Mucosa of gallbladder (tissue), 1 donor: ENCODE results near the gene PDK2. TPM values are rescaled to one million over a fixed set of nuclear protein-coding genes. Genes with fewer than 3 reads are reported as not detected.

Experiments
- DNase-seq: peaks from one replicate; pipeline ENCODE4 v3.0.0-alpha.2; 2020; ENCODE audit warnings: low spot score
- total RNA-seq: library from RNA; stranded (reverse); gene quantifications from one replicate; pipeline ENCODE4 v1.2.1, GENCODE V29; 2021
- donor health status: DM: no; HTN: no; CAD: no.

Gene PDK2
- total RNA-seq, 1 donor from 2014 or later: 64.7 TPM

DNA sequence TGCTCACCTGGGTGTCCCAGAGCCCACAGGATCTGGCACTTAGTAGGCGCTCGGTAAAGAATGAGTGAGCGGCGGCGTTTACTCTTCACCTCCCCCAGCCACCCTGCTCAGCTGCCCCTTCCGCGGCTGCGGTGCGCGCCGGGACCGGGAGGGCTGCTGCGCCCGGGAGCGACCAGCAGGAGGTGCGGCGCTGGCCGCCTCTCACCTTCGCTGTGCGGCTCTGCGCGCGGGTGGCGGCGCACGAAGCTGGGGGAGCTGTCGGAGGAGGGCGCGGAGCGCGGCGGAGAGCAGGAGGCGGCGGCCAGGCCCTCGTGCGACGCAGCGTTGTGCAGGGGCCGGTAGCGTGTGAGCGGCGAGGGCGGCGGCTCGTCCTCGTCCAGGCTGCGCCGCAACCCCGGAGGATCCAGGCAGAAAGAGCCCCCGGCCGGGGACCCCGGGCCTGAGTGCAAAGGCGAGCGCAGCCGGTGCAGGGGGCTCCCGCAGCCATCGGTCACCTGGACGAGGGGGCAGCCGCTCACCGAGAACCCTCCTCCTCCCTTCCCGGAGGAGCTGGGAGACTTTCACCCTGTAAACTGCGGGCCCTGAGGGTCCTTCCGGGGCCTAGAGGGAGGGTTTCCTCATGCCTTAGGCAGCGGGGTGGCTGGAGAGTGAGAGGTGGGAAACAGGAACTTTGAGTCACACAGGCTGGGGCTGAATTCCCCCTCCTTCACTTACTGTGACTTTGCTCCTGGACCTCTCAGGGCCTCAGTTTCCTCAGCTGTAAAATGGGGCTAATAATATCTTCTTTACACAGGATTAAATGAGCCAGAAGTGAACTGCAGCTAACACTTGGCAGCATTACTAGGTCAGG lies 22.3 kb downstream of the PDK2 start:
- DNase-seq: peak; percentile 24

DNA sequence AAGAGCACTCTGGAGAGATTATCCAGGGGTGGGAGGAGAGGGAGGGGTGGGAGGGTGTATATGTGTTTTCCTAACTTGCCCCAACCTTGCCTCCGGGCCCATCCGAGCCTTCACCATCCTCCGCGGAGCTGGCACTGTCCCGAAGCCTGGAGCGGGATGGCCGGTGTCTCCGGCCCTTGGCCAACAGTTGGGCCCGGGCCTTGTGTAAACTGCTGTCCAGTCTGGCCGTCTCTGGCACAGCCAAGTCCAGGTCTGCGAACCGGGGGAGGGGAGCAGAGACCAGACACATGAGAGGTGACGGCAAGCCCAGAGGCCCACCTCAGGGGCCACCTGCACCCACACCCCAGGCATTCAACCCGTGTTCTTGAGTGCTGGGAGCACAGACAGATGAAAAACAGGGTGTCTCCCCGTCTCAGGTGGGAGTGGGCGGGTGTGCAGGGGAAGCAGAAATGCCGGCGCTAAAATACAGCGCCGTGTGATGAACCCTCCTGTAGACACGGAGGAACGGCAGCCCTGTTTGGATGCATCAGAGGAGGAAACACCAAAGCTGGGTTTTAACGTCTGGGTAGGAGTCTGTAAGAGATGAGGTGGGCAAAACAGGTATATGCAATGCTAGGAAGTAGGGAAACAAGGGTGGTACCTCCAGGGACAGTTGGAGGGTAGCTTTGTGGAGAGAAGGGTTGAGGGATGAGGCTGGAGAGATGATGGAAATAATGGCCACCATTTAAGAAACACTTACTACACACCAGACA lies 23.1 kb downstream of the PDK2 start:
- no peak for DNase-seq

DNA sequence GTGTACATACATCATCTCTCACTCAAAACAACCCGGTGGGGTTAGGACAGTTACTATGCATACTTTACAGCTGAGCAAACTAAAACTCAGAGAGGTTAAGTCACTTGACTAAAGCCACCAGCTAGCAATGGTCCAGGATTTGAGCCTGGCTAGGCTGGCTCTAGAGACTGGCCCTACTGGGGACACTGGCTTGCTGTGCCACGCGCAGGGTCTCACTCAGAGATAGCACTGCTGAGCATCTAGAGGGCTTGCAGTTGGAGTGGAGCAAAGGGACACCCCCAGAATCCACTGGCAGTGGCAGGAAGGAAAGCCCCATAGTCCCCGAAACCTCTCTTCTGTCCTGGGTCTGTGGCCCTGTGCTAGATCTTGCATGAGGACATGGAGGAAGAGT lies 23.7 kb downstream of the PDK2 start:
- DNase-seq: no peak

DNA sequence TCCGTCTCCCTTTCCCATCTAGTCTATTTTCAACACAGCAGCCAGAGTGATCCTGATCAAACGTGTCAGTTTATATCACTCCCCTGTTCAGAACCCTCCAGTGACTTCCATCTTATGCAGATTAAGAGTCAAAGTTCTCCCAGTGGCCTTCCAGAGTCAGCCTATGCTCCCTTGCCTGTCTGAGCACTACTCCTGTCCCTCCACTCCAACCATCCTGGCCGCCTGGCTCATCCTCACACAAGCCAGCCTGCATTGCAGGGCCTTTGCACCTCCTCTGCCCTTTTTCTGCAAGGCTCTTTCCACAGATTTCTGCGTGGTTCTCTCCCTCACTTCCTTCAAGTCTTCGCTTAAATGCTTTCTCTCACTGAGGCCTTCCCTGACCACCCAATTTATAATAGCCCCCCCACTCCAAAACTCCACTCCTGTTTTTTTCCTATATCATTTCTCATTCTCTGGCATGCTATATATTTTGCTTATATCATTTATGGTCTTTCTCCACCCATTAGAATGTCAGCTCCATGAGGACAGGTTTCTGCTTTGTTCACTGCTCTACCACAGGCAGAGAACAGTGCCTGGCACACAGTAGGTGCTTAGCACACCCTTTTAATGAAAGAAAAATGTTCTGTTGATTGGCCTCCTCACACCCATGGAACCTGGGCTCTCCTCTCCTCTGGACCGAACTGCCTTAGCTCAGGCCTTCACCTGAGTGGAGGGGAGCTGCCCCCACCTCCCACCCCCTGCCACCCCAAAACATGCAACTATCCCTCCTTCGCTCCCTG lies 25.5 kb downstream of the PDK2 start:
- DNase-seq: no peak

DNA sequence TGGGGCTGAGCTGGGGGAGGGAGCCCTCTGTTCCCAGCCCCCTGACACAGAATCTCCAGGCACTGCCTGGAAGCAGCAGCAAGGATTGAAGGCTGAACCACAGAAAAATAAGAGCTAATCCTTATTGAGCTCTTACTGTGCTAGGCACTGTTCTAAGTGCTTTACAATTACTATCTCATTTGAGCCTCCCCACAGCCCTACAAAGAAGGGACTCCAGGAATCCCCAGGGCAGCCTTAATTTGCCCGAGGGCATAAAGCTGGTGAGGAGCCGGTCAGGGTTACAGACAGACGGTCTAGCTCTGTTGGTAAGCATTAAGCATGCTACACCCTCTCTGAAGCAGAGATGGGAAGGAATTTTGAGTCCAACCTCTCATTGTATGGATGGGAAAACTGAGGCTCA lies 27.8 kb downstream of the PDK2 start:
- no peak for DNase-seq

DNA sequence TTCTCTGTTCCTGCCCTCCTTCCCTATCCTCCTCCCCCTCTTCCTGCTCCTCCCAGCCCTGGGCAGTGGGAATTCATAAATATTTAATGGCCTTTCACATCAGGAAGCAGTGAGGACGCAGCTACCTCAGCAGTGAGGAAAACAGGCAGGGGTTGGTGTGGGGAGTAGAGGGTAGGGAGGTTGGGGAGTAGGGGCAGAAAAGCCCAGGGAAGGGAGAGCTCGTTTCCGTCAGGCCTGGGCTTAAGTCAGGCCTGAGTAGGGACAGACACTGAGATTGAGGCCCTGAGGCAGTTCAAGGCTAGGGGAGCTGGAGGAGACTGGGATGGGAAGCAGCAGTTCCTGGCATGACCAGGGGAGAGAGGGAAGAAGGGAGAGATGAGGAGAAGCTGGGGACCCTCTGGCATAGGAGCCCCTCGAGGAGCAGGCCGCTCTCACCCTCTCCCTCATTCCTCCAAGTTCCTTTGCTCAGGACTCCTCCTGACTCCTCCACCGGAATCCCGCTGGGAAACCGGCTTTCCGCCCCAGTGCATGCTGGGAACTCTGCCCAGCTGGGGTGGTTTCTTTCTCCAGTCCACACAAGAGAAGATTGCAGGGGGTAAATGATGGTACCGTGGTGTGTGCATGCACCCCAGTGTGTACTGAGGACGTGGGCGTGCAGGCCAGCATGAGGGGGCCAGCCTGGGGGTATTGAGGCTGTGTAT lies 28.6 kb downstream of the PDK2 start:
- DNase-seq: no peak

DNA sequence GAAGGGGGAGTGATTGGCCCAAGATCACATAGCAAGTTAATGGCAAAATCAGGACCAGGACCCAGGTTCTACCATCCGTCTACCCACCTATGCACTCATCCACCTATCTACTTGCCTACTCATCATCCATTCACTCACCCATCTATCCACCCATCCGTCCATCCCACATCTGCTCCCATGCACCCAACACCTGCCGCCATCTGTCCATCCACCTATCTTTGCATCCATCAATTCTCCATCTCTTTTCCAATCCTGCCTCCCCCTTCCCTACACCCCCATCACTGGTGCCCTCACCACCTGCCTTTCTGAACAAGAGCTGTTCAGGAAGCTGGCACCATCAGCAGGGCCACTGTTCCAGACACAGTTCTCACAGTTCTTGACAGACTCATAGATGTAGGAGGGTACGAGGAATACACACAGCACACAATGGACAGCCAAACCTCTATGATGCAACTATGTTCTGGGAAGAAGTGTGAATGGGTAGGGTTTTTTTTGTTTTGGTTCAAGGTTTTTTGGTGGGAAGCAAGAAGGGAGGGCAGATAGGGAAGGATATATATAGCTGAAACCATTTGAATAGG lies 30.4 kb downstream of the PDK2 start:
- DNase-seq: no peak

DNA sequence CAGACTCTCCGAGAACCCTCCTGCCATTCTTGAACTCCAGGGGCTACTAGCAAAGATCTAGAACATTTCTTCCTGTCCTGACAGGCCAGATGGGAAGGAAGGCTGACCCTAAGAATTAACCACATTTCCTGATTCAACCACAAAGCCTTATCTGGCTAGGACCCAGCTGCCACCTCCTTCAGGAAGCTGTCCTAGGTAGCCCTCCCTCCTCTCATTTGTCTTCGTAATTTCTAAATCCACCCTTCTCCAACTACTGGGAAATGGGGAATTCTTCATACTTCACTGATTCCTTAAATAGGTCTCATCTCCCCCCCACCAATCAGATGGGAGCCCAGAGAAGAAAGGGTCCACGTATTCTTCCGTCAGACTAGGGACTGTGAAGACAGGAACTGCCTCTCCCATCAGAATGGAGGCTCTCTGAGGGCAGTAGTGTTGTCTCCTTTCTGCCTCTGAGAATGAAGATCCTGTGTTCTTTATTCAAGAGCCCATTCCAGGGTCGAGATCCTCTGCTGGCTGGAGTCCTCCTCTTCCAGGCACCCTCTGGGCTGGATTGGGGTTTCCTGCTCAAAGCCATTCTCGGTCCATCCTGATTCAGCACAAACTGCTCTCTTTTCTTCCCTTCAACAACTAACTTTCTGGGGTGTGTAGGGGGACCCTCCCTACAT lies 32.7 kb downstream of the PDK2 start:
- no peak for DNase-seq

DNA sequence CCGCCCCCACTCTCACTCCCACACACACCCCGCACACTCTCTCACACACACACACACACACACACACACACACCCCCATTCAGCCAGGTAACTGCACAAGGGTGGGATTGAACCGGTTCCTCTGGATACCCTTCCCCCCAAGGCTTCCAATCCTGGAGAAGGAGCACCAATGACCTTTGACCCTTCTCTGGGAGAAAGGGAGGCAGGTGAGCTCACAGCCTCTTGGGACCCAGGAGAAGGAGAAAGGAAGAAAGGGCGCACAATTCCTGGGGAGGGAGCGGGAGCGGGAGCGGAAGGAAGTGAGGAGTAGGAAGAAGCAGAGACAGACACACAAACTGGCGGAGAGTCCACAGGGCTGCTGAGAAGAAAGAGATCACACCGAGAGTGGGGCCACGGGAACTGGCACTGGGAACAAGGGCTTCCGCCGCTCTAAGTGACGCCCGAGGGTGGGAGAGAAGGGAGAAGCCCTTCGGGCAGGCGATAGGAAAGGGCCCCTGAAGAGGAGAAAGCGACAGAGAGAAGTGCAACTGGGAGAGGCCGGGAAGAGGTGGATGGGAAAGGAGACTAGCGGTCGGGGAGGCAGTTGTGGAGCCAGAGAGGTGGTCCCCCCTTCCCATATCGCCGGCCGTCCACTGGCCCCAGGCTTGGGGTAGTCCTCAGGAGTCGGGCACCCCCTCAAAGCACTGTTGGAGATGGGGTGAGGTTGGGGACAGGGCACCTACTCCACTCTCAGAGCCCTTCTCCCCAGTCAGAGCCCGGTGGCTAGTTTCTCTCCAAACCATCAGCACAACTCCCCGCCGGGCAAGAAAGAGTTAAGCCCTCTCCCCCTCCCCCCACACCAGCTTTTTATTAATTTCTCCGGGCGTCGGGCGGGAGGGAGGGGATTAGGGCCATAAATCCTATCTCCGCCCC lies 33.5 kb downstream of the PDK2 start:
- no peak for DNase-seq

DNA sequence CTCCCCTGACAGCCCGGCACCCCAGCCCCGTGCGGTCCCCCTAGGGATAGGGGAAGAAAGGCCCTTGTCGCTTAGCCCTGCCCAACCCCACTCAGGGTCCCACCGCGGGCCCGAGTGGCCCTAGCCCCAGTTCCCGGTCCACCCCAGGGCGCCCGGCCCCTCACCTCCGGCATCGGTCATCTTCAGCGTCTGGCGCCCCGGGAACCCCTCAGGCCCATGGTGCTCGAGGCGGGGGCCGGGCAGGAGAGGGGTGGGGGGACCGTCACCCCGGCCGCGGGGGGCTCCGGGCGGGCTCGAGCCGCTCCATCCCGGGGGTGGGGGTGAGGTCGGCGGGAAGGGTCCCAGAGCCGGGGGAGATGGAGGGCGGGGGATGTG lies 34.2 kb downstream of the PDK2 start:
- DNase-seq: no peak

DNA sequence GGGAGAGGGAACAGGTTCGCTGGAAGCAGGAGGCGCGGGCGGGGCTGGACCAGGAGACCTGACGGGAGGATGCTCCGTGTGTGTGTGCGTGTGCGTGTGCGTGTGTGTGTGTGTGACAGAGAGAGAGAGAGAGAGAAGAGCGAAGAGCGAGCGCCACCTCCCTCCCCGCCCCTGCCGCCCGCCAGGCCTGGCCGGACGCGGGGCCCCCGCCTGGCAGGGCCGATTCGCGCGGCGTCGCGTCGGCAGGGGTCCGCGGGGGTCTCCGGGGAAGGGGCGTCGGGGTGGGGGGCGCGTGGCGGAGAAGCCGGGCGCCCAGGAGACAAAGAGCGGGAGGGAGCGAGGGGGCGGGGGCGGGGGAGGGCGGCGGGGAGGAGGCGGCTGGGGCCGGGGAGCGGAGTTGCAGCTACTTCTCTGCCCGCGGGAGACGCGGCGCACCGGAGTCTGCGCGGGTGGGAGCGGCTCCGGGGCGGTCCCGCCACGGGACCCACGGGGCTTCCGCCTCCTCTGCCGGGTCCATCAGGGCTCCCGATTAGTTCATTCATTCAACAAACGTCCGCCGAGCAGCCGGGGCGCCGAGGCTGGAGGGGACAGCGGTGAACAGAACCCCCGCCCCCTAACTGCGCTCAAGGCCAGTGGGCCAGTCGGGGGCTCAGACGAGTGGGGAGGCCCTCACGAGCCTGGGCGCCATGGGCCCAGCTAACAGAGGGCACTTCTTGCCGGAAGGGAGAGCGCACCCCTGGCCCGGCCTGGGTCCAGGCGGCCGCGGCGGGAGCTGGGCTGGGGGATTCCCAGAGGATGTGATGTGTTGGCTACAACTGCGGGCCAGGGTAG lies 34.8 kb downstream of the PDK2 start, which contains the start of gene SAMD14:
Gene SAMD14 (minus strand): TSS at position 433 of the 831 bp plus-strand sequence. CDS start 5,201 bp downstream, outside the sequence.
- no peak for DNase-seq

DNA sequence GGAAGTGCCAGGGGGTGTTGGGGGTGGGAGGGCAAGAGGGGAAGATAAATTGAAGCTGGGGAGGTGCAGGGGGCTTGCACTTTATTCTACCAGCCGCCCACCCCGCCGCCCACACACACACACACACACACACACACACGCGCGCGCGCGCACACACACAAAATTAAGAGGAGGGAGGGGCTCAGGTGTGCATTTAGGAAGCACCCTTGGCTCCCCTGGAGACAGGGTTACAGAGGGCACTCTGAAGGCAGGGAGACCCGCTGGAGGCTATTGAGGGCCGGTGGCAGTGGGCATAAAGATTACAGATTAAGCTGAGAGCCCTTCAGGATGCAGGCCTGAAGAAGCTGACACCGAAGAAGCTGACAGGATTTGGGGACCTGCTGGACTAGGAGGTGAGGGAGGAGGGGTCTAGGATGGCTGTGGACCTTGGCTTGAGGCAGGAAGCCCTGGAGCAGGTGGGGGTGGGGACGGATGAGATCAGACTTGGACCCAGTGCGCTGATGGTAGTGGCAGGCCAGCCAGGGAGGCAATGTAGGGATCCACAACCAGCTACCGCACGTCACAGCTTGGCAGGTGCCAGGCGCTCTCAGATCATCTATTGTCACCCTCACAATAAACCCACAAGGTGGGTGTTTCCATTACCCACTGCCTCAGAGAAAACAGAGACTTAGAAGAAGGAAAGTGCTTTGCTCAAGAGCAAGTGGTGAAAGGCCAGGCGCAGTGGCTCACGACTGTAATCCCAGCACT lies 35.6 kb downstream of the PDK2 start:
- no peak for DNase-seq

DNA sequence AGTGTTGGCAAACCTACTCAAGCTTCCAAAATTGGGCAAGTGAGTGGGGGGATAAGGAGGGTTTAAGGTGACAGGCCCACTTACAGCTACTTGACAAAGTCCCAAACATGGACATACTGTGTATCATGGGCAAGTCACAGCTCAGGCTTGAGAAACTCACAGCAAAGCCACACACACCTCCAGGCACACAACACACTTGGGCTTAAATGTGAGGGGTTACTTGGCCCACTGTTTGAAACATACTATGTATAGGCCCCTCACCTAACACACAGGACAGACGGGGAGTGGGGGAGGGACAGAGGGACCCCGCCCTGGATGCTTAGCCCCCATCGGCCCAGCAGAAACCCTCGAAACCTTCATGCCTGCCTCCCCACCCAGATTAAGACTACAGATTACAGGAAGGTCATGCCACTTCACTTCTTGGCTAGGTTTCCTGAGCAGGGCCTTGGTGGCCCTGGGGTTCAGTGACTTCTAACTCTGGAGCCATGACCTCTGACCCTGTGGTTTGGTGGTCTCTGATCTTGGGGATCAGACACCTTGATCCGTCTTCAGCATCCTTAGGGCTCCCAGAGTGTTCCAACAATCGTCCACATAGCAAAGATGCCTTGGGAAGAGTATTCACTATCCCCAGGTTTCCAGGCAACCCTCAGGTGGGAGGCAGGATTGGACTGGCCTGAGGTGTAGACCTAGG lies 37.1 kb downstream of the PDK2 start:
- DNase-seq: no peak

DNA sequence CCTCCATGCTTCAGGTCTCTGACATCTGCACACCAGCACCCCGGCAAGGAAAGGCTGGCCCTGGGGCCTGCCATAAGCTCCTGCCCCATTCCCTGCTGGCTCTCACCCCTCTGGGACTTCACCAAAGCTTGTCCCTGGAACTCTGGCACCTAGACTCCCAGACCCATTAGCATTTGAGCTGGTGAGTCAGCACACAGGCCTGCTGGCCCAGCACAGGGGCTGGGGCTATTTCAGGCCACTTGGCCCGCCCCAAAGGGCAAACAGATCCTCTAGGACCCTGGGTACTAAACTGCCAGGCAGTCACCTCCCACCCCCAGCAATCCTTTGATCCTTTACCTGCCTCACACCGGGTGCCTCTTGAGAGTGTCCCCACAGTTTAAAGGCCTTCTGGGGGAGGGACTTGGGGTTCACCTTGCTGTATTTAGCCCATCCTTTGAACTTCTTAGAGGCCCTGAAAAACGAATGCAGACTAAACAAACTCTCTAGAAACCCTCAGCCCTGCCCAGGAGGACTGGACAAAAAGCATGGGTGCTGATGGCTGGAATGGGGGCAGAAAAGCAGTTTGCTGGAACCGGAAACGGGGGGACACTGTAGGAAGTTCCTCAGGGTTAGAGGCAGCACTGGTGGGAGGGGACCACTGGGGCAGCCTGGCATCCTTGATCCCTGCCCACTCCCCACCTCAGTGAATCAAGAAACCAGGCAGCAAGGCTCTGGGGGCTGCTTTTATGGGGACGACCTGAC lies 38.0 kb downstream of the PDK2 start:
- DNase-seq: no peak

DNA sequence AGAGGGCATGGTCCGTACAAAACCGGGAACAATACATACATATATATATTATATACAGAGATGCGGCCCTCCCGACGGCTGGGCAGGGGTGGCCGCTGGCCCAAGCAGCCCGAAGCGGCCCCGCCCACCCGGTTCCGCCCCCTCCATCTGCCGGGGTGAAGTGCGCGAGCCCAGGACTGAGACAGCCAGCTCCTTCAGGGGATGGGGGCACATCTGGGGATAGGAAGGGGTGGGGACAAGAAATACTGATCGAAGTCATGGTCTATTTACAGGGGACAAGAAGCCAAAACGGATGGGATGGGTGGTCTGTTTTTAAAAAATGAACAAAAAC lies 38.6 kb downstream of the PDK2 start:
- DNase-seq: no peak

DNA sequence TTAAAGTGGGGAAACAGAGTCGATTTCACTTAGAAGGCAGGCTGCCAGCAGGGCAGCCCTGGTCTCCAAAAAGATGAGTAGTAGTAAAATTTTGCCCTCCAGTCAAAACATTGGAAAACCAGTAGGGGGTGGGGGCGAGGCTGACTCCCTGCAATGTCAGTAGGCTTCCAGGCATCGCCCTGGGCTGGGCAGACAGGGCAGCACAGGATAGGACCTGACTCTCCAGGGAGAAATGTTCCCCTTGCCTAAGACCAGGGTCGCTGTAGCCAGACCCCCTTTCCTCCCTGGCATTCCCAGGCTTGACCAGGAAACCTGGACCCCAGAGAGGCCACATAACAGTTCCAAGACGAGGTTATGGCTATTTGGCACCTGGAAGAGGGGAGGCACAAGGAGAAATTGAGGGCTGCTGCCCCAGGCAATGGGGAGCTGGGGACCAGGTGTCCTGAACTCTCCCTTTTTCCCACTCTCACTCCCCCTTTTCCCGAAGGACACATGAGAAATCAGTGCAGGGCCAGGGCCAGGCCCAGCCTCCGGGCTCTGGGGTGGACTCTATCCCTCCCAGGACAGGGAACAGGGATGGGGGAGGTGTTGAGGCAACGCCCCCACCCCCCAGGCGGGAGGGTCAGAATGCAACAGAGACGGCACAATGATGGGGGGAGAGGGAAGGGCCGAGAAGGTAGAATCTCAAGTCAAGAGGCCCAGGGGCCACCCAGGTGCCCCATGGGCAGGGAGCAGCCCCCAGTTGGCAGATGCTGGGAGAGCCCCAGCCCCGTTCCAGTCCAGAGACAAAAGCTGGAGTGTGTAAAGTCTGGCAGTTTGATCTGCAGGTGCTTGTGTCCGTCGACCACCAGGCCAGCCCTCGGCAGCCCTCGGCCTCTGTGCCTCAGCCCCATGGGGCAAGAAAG lies 39.3 kb downstream of the PDK2 start:
- no peak for DNase-seq
